Karpas-422 (cell line): ENCODE data around the gene ARRB2. TPM values are rescaled to one million over a fixed set of nuclear protein-coding genes. Genes with fewer than 3 reads are reported as not detected.
"Not testable (repeated sequence)": the region's sequence is repeated elsewhere in the genome, so short reads cannot be mapped to it uniquely, and the experiment has no call there.

Experiments
- DNase-seq: peaks from one replicate; pipeline ENCODE4 v3.0.0-alpha.2; 2015
- H2AFZ ChIP-seq: fragments of 200-600 bp; sonication (generic); 2 replicates; pipeline ENCODE4 v1.6.1; 2014; ENCODE audit warnings: antibody characterized with exemption, low read length, mixed read lengths
- H3K27ac ChIP-seq: fragments of 200-600 bp; sonication (generic); 2 replicates; pipeline ENCODE4 v1.5.1; 2014; ENCODE audit warnings: mild to moderate bottlenecking, low read length, moderate library complexity
- H3K27me3 ChIP-seq: fragments of 200-600 bp; sonication (generic); 2 replicates; pipeline ENCODE4 v1.6.1; 2014; ENCODE audit warnings: low read length, mixed read lengths
- H3K36me3 ChIP-seq: fragments of 200-600 bp; sonication (generic); 2 replicates; pipeline ENCODE4 v1.6.1; 2014; ENCODE audit warnings: low read length, mixed read lengths; ENCODE audit not compliant: insufficient read depth
- H3K4me1 ChIP-seq: fragments of 200-600 bp; sonication (generic); 2 replicates; pipeline ENCODE4 v1.6.1; 2014; ENCODE audit warnings: mild to moderate bottlenecking, low read length, mixed read lengths
- H3K4me2 ChIP-seq: fragments of 200-600 bp; sonication (generic); 2 replicates; pipeline ENCODE4 v1.6.1; 2014; ENCODE audit warnings: low read length, low read depth, mild to moderate bottlenecking; ENCODE audit not compliant: poor library complexity, severe bottlenecking
- H3K4me3 ChIP-seq: fragments of 200-600 bp; sonication (generic); 2 replicates; pipeline ENCODE4 v1.5.1; 2014; ENCODE audit warnings: mild to moderate bottlenecking, antibody characterized with exemption, low read length, mixed read lengths
- H3K79me2 ChIP-seq: fragments of 200-600 bp; sonication (generic); 2 replicates; pipeline ENCODE4 v1.6.1; 2014; ENCODE audit warnings: mild to moderate bottlenecking, low read length, mixed read lengths
- H3K9ac ChIP-seq: fragments of 200-600 bp; sonication (generic); 2 replicates; pipeline ENCODE4 v1.6.0; 2014; ENCODE audit warnings: low read length
- H3K9me2 ChIP-seq: fragments of 200-600 bp; sonication (generic), shearing (Covaris generic); replicated peaks from 2 replicates; pipeline ENCODE4 v1.6.0; 2014; ENCODE audit warnings: mild to moderate bottlenecking, low read length, moderate library complexity; ENCODE audit not compliant: insufficient read depth
- H3K9me3 ChIP-seq: fragments of 300-700, 200-600 bp; sonication (generic); 2 replicates; pipeline ENCODE4 v1.6.1; 2014; ENCODE audit warnings: low read length, mixed read lengths
- H4K20me1 ChIP-seq: fragments of 200-600 bp; sonication (generic); 2 replicates; pipeline ENCODE4 v1.6.1; 2014; ENCODE audit warnings: mild to moderate bottlenecking, antibody characterized with exemption, low read length, low read depth; ENCODE audit not compliant: insufficient read depth
- total RNA-seq: library from RNA; depleted of rRNA; stranded (reverse); fragments of >200 nt; shearing (Covaris generic); gene quantifications from 2 replicates; pipeline ENCODE4 v1.2.3, GENCODE V29; 2014; ENCODE audit warnings: low replicate concordance

The ARRB2 gene
- total RNA-seq, 1 experiment from 2014 or later = 19.1 TPM

GRCh38 chr17:4704574-4704907 is 5.9 kb upstream of the ARRB2 start:
- H2AFZ ChIP-seq, H3K9me3 ChIP-seq, H3K9me2 ChIP-seq, H4K20me1 ChIP-seq, H3K36me3 ChIP-seq, DNase-seq, H3K27me3 ChIP-seq: not testable (repeated sequence)
- peak overlapping the region; percentile 88 for H3K9ac ChIP-seq
- peaks cover 53% of the 10 kb centered on the region for H3K79me2 ChIP-seq
- peak overlapping the region; percentile 80 for H3K4me3 ChIP-seq
- peak overlapping the region; percentile 42; the same call in 1 of the 2 replicates for H3K27ac ChIP-seq
- peaks cover 30% of the 10 kb centered on the region for H3K4me1 ChIP-seq
- peak overlapping the region; percentile 78 for H3K4me2 ChIP-seq

GRCh38 chr17:4704991-4705390 is 5.4 kb upstream of the ARRB2 start:
- Histone ChIP-seq H3K27me3 (no peaks in the 10 kb centered on the region), H2AFZ (no peak overlapping the region), H3K9me3 (no peaks in the 10 kb centered on the region), H3K4me3 (peak overlapping the region; percentile 80), H3K4me1 (peaks cover 33% of the 10 kb centered on the region), H3K9ac (peak overlapping the region; percentile 88), H4K20me1 (peaks cover 8% of the 10 kb centered on the region; the same call in 1 of the 2 replicates), H3K9me2 (no peaks in the 10 kb centered on the region), H3K27ac (no peak overlapping the region), H3K79me2 (peaks cover 49% of the 10 kb centered on the region), H3K36me3 (no peaks in the 10 kb centered on the region), H3K4me2 (peak overlapping the region; percentile 78)
- DNase-seq = no peak

DNA sequence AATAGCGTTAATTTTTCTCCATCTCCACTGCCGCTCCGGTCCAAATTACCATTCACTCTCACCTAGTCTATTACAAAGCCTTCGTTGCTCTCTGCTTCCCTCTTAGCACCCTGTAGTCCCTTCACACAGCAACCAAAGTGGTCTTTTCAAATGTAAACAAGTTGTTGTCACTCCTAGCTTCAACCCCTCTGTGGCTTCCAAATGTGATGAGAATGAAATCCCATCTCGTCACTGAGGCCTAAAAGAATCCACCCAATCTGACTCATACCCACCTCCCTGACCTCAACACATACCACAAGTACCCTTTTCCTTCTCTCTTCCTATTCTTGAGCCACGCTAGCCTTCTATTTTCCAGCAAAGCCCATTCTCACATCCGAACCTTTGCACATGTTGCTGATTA is 4.3 kb upstream of the ARRB2 start:
- H3K27me3 ChIP-seq = no peaks in the 10 kb centered on the region
- no peak overlapping the region for H2AFZ ChIP-seq
- no peaks in the 10 kb centered on the region for H3K36me3 ChIP-seq
- no peak overlapping the region for H3K27ac ChIP-seq
- peaks cover 41% of the 10 kb centered on the region for H3K79me2 ChIP-seq
- peaks cover 35% of the 10 kb centered on the region for H3K4me1 ChIP-seq
- peaks cover 8% of the 10 kb centered on the region; the same call in 1 of the 2 replicates for H4K20me1 ChIP-seq
- no peak for DNase-seq
- no peak overlapping the region for H3K9ac ChIP-seq
- no peaks in the 10 kb centered on the region for H3K9me2 ChIP-seq
- no peaks in the 10 kb centered on the region for H3K9me3 ChIP-seq
- no peak overlapping the region for H3K4me2 ChIP-seq
- no peak overlapping the region for H3K4me3 ChIP-seq

DNA sequence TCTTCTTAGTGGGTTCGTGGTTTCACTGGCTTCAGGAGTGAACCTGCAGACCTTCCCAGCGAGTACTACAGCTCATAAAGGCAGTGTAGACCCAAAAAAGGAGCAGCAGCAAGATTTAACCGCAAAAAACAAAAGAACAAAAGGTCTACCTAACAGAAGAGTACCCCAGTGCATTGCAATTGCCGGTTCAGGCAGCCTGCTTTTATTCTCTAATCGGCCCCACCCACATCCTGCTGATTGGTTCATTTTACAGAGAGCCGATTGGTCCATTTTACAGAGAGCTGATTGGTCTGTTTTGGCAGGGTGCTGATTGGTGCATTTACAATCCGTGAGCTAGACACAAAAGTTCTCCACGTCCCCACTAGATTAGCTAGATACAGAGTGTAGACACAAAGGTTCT is 2.0 kb upstream of the ARRB2 start:
- H3K9me3 ChIP-seq = no peaks in the 10 kb centered on the region
- no peak overlapping the region for H2AFZ ChIP-seq
- no peaks in the 10 kb centered on the region for H3K9me2 ChIP-seq
- H3K9ac ChIP-seq = no peak overlapping the region
- no peak overlapping the region for H3K27ac ChIP-seq
- peaks cover 34% of the 10 kb centered on the region for H3K79me2 ChIP-seq
- no peak overlapping the region for H3K4me3 ChIP-seq
- no peak overlapping the region for H3K4me2 ChIP-seq
- H4K20me1 ChIP-seq = no peaks in the 10 kb centered on the region
- no peaks in the 10 kb centered on the region for H3K27me3 ChIP-seq
- peak; percentile 83 for DNase-seq
- H3K36me3 ChIP-seq = no peaks in the 10 kb centered on the region
- peaks cover 24% of the 10 kb centered on the region for H3K4me1 ChIP-seq

- Histone ChIP-seq H3K9me3 (no peaks in the 10 kb centered on the region), H3K4me3 (peak overlapping the region; percentile 81), H3K27me3 (no peaks in the 10 kb centered on the region), H3K9me2 (no peaks in the 10 kb centered on the region), H3K79me2 (peaks cover 24% of the 10 kb centered on the region), H3K4me2 (peak overlapping the region; percentile 87), H2AFZ (peak overlapping the region; percentile 67; the same call in 1 of the 2 replicates), H3K4me1 (peaks cover 14% of the 10 kb centered on the region), H3K9ac (peak overlapping the region; percentile 80), H4K20me1 (no peaks in the 10 kb centered on the region), H3K27ac (peak overlapping the region; percentile 73), H3K36me3 (no peaks in the 10 kb centered on the region)
- DNase-seq = peak; percentile 82
These were observed 532 bp downstream of the ARRB2 start for GRCh38 chr17:4710693-4711634.

DNA sequence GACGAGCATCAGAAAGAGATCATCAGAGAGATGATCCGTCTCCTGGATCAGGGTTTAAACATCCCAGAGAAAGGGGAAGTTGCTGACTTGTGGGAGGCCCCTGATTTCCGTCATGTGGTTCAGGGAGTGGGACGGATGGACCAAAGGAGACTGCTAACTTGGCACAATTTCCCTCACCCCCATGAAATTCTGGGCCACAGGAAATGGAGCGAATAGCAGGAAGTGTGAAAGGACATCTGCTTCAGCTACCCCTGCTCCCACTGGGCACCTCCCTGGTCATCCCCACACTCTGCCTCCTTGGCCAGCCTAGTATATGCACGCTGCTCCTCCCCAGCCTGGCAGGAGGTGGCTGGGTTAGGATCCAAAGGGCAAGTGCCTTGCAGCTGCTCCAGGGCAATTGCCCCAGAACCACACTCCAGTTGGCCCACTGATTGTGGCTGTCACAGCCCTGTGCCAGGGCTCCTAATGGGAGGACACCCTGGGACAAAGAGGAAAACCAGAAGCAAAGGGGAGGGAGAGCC is 1.3 kb downstream of the ARRB2 start:
- Histone ChIP-seq H3K9me3 (no peaks in the 10 kb centered on the region), H3K4me3 (peak overlapping the region; percentile 81), H4K20me1 (no peaks in the 10 kb centered on the region), H3K79me2 (peaks cover 24% of the 10 kb centered on the region), H2AFZ (peak overlapping the region; percentile 67; the same call in 1 of the 2 replicates), H3K4me2 (peak overlapping the region; percentile 87), H3K27me3 (no peaks in the 10 kb centered on the region), H3K36me3 (no peaks in the 10 kb centered on the region), H3K9ac (peak overlapping the region; percentile 80), H3K9me2 (no peaks in the 10 kb centered on the region), H3K4me1 (peaks cover 14% of the 10 kb centered on the region), H3K27ac (peak overlapping the region; percentile 73)
- DNase-seq = peak; percentile 68

DNA sequence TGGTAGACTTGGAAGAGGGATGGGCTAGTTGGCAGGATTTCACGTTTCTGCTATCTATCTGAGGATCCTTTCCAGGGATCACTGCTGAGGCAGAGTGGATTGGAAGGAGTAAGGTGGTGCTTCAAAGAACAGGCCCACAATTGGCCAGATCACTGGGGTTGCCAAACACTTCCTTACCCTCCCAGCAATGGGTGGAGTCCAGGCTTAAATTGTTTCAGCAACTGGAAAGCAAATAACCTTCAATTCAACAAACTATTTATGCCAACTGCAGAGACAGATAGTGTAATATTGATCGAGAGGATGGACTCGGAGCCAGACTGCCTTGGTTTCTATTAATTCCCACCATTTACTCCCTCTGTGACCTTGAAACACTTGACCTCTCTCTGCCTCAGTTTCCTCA is 2.1 kb downstream of the ARRB2 start:
- H3K4me1 ChIP-seq = peaks cover 14% of the 10 kb centered on the region
- no peaks in the 10 kb centered on the region for H3K9me2 ChIP-seq
- no peak overlapping the region for H2AFZ ChIP-seq
- H3K9me3 ChIP-seq = no peaks in the 10 kb centered on the region
- no peak overlapping the region for H3K4me3 ChIP-seq
- no peaks in the 10 kb centered on the region for H3K27me3 ChIP-seq
- H4K20me1 ChIP-seq = no peaks in the 10 kb centered on the region
- peaks cover 24% of the 10 kb centered on the region for H3K79me2 ChIP-seq
- DNase-seq = no peak
- no peak overlapping the region for H3K4me2 ChIP-seq
- H3K9ac ChIP-seq = no peak overlapping the region
- H3K27ac ChIP-seq = no peak overlapping the region
- H3K36me3 ChIP-seq = no peaks in the 10 kb centered on the region

GRCh38 chr17:4714340-4715062 is 4.1 kb downstream of the ARRB2 start:
- not testable (repeated sequence) for DNase-seq, H4K20me1 ChIP-seq, H3K4me2 ChIP-seq, H2AFZ ChIP-seq, H3K27me3 ChIP-seq, H3K27ac ChIP-seq, H3K36me3 ChIP-seq, H3K9ac ChIP-seq, H3K4me3 ChIP-seq, H3K9me3 ChIP-seq, H3K9me2 ChIP-seq
- Histone ChIP-seq H3K4me1 (peaks cover 14% of the 10 kb centered on the region), H3K79me2 (peaks cover 24% of the 10 kb centered on the region)
